PFSK-1 (cell line): ENCODE data around the gene FA2H.

Source experiments
- FOXP2 ChIP-seq: optimal IDR thresholded peaks from 2 replicates; pipeline ENCODE3; 2011; ENCODE audit warnings: borderline replicate concordance, control low read depth, inconsistent platforms; ENCODE audit not compliant: insufficient read depth; ENCODE audit errors: extremely low read length, extremely low read depth
- POLR2AphosphoS5 ChIP-seq: IDR thresholded peaks from 2 replicates; pipeline ENCODE4 v1.6.1; 2012; ENCODE audit warnings: low read depth, mild to moderate bottlenecking, control low read depth, low read length, moderate library complexity
- SIN3A ChIP-seq: IDR thresholded peaks from 2 replicates; pipeline ENCODE4 v1.6.1; 2012; ENCODE audit warnings: mild to moderate bottlenecking, low read length, moderate library complexity, borderline replicate concordance; ENCODE audit not compliant: insufficient read depth
- TAF1 ChIP-seq: IDR thresholded peaks from 2 replicates; pipeline ENCODE4 v1.6.1; 2012; ENCODE audit warnings: low read length, control low read depth, borderline replicate concordance; ENCODE audit not compliant: insufficient read depth
- TF ChIP-seq, protein P1 (sequence below), 2 experiments: IDR thresholded peaks; 2 replicates each; pipeline versions ENCODE4 v1.6.1 to v1.8.0; 2011 to 2012; ENCODE audit warnings: low read depth in 2 of 2, low read length in 2 of 2, control low read depth in 1 of 2, inconsistent platforms in 1 of 2, mild to moderate bottlenecking in 1 of 2, moderate library complexity in 1 of 2; ENCODE audit not compliant: insufficient read depth in 1 of 2

GRCh38 chr16:74679983-74680382 is 94.6 kb downstream of the FA2H start:
- TF ChIP-seq POLR2AphosphoS5 (no peak), TAF1 (no peak), SIN3A (no peak), FOXP2 (no peak)
- TF ChIP-seq, protein P1, sequence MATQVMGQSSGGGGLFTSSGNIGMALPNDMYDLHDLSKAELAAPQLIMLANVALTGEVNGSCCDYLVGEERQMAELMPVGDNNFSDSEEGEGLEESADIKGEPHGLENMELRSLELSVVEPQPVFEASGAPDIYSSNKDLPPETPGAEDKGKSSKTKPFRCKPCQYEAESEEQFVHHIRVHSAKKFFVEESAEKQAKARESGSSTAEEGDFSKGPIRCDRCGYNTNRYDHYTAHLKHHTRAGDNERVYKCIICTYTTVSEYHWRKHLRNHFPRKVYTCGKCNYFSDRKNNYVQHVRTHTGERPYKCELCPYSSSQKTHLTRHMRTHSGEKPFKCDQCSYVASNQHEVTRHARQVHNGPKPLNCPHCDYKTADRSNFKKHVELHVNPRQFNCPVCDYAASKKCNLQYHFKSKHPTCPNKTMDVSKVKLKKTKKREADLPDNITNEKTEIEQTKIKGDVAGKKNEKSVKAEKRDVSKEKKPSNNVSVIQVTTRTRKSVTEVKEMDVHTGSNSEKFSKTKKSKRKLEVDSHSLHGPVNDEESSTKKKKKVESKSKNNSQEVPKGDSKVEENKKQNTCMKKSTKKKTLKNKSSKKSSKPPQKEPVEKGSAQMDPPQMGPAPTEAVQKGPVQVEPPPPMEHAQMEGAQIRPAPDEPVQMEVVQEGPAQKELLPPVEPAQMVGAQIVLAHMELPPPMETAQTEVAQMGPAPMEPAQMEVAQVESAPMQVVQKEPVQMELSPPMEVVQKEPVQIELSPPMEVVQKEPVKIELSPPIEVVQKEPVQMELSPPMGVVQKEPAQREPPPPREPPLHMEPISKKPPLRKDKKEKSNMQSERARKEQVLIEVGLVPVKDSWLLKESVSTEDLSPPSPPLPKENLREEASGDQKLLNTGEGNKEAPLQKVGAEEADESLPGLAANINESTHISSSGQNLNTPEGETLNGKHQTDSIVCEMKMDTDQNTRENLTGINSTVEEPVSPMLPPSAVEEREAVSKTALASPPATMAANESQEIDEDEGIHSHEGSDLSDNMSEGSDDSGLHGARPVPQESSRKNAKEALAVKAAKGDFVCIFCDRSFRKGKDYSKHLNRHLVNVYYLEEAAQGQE (IDR thresholded peaks at IDR 0.05; ENCODE audit: insufficient read depth in 1 of 2, low read depth in 2 of 2, low read length in 2 of 2), result no peak
